Activated CD4-positive, alpha-beta T cell treated with anti-CD3 and anti-CD28 coated beads for 36 hours (primary cell): ENCODE measurements around the gene ARHGAP6. TPM values are rescaled to one million over a fixed set of nuclear protein-coding genes. Genes with fewer than 3 reads are reported as not detected.
"Not testable (repeated sequence)": the region's sequence is repeated elsewhere in the genome, so short reads cannot be mapped to it uniquely, and the experiment has no call there.

Source experiments
- ATAC-seq: fragments of 200-7000 bp; cut with Tn5 transposase; one replicate; pipeline ENCODE4 v1.10.0; 2021; ENCODE audit warnings: mild to moderate bottlenecking, moderate library complexity
- CTCF ChIA-PET: fragments of 350-600 bp; sonication (Branson Sonifier 250); formaldehyde crosslinking; loops from one replicate; lab custom pipeline; 2021; ENCODE audit warnings: antibody characterized with exemption; lab: Charles Lee
- POLR2A ChIA-PET: fragments of 350-600 bp; sonication (Branson Sonifier 250); formaldehyde crosslinking; loops from one replicate; lab custom pipeline; 2021; ENCODE audit warnings: antibody characterized with exemption, inconsistent platforms; lab: Charles Lee
- DNase-seq: peaks from one replicate; pipeline ENCODE4 v3.0.0-alpha.2; 2020
- H3K27ac Mint-ChIP-seq: one replicate; pipeline ENCODE4 v1.8.0; 2021; ENCODE audit warnings: mixed read lengths
- H3K27me3 Mint-ChIP-seq: one replicate; pipeline ENCODE4 v1.8.0; 2021; ENCODE audit warnings: mixed read lengths
- H3K36me3 Mint-ChIP-seq: one replicate; pipeline ENCODE4 v1.8.0; 2021; ENCODE audit warnings: low read depth, mixed read lengths
- H3K4me1 Mint-ChIP-seq: one replicate; pipeline ENCODE4 v1.8.0; 2021; ENCODE audit warnings: mixed read lengths
- H3K4me3 Mint-ChIP-seq: one replicate; pipeline ENCODE4 v1.8.0; 2021; ENCODE audit warnings: mild to moderate bottlenecking, moderate library complexity, mixed read lengths
- H3K9me3 Mint-ChIP-seq: one replicate; pipeline ENCODE4 v1.8.0; 2021; ENCODE audit warnings: low read depth, mixed read lengths
- intact Hi-C, 2 experiments: fragments of 100-400 bp; cut with DNase I in 1 of 2; cut with micrococcal nuclease in 1 of 2; formaldehyde crosslinking; loops; one replicate each; pipeline versions ENCODE4 v1.14.2 to v1.15.1; 2022 to 2024; cut with DNase I, micrococcal nuclease
- total RNA-seq, 2 experiments: library from RNA; stranded (reverse); gene quantifications; one replicate each; pipeline ENCODE4 v1.2.3, GENCODE V29; 2021

Gene ARHGAP6
- total RNA-seq, 2 experiments from 2014 or later, result not detected

GRCh38 chrX:11499076-11500044 lies 166.4 kb downstream of the ARHGAP6 start:
- Mint-ChIP-seq H3K36me3 (no peaks in the 10 kb centered on the region), H3K9me3 (no peaks in the 10 kb centered on the region), H3K27ac (no peak overlapping the region), H3K27me3 (peaks cover 5% of the 10 kb centered on the region), H3K4me1 (no peaks in the 10 kb centered on the region), H3K4me3 (no peak overlapping the region)
- ATAC-seq (no peak), DNase-seq (no peak)
- CTCF ChIA-PET, result no interaction called here
- POLR2A ChIA-PET, result no interaction called here
- intact Hi-C loops, result no loop called here

- H3K27ac Mint-ChIP-seq, H3K4me3 Mint-ChIP-seq, H3K27me3 Mint-ChIP-seq, H3K9me3 Mint-ChIP-seq, ATAC-seq, DNase-seq, POLR2A ChIA-PET, CTCF ChIA-PET, H3K4me1 Mint-ChIP-seq, intact Hi-C loops, H3K36me3 Mint-ChIP-seq: not testable (repeated sequence)
Observed at GRCh38 chrX:11491375-11491774, 174.3 kb downstream of the ARHGAP6 start.

- DNase-seq (no peak), ATAC-seq (no peak)
- Mint-ChIP-seq H3K9me3 (no peaks in the 10 kb centered on the region), H3K27ac (no peak overlapping the region), H3K36me3 (no peaks in the 10 kb centered on the region), H3K4me3 (no peak overlapping the region), H3K27me3 (peaks cover 5% of the 10 kb centered on the region), H3K4me1 (no peaks in the 10 kb centered on the region)
- POLR2A ChIA-PET, result no interaction called here
- CTCF ChIA-PET, result no interaction called here
- intact Hi-C loops, result no loop called here
Observed at GRCh38 chrX:11484290-11484689, 181.4 kb downstream of the ARHGAP6 start.

- H3K4me1 Mint-ChIP-seq, result no peaks in the 10 kb centered on the region
- no peaks in the 10 kb centered on the region for H3K27me3 Mint-ChIP-seq
- H3K9me3 Mint-ChIP-seq, result no peaks in the 10 kb centered on the region
- no peak overlapping the region for H3K4me3 Mint-ChIP-seq
- intact Hi-C loops, result no loop called here
- ATAC-seq, result no peak
- no peak for DNase-seq
- POLR2A ChIA-PET, result no interaction called here
- H3K36me3 Mint-ChIP-seq, result no peaks in the 10 kb centered on the region
- H3K27ac Mint-ChIP-seq, result no peak overlapping the region
- CTCF ChIA-PET, result no interaction called here
Observed at GRCh38 chrX:11481035-11481434, 184.7 kb downstream of the ARHGAP6 start.

GRCh38 chrX:11480626-11481025 lies 185.1 kb downstream of the ARHGAP6 start:
- Mint-ChIP-seq H3K27ac (no peak overlapping the region), H3K27me3 (no peaks in the 10 kb centered on the region), H3K4me1 (no peaks in the 10 kb centered on the region), H3K36me3 (no peaks in the 10 kb centered on the region), H3K4me3 (no peak overlapping the region), H3K9me3 (no peaks in the 10 kb centered on the region)
- ChIA-PET POLR2A (no interaction called here), CTCF (no interaction called here)
- DNase-seq (no peak), ATAC-seq (no peak)
- intact Hi-C loops, result no loop called here

GRCh38 chrX:11478911-11479310 lies 186.8 kb downstream of the ARHGAP6 start:
- ChIA-PET POLR2A (no interaction called here), CTCF (no interaction called here)
- ATAC-seq, result no peak
- Mint-ChIP-seq H3K4me3 (no peak overlapping the region), H3K36me3 (no peaks in the 10 kb centered on the region), H3K9me3 (no peaks in the 10 kb centered on the region), H3K27ac (no peak overlapping the region), H3K4me1 (no peaks in the 10 kb centered on the region), H3K27me3 (peaks cover 2% of the 10 kb centered on the region)
- intact Hi-C loops, result no loop called here
- DNase-seq, result no peak

GRCh38 chrX:11478026-11478425 lies 187.7 kb downstream of the ARHGAP6 start:
- intact Hi-C loops, result no loop called here

GRCh38 chrX:11474576-11474975 lies 191.1 kb downstream of the ARHGAP6 start:
- CTCF ChIA-PET, result no interaction called here
- intact Hi-C loops, result no loop called here
- DNase-seq, result no peak

More at GRCh38 chrX:11478026-11478425, 187.7 kb downstream of the ARHGAP6 start:
- Mint-ChIP-seq H3K36me3 (no peaks in the 10 kb centered on the region), H3K9me3 (no peaks in the 10 kb centered on the region), H3K27me3 (peaks cover 2% of the 10 kb centered on the region), H3K27ac (no peak overlapping the region), H3K4me3 (no peak overlapping the region), H3K4me1 (no peaks in the 10 kb centered on the region)
- DNase-seq, result no peak
- ChIA-PET POLR2A (no interaction called here), CTCF (interaction anchor here (0.7 kb wide), 1 partner anchor 11 kb away, joined by 3 read pairs; no protein-coding TSS in a partner anchor)
- ATAC-seq, result no peak

GRCh38 chrX:11474021-11474420 lies 191.7 kb downstream of the ARHGAP6 start:
- ChIA-PET POLR2A (no interaction called here), CTCF (no interaction called here)
- ATAC-seq (no peak), DNase-seq (no peak)
- H3K36me3 Mint-ChIP-seq, result no peaks in the 10 kb centered on the region
- H3K4me3 Mint-ChIP-seq, result no peak overlapping the region
- H3K27ac Mint-ChIP-seq, result no peak overlapping the region
- no peaks in the 10 kb centered on the region for H3K9me3 Mint-ChIP-seq
- intact Hi-C loops, result no loop called here
- no peaks in the 10 kb centered on the region for H3K4me1 Mint-ChIP-seq
- H3K27me3 Mint-ChIP-seq, result peaks cover 6% of the 10 kb centered on the region

More at GRCh38 chrX:11474576-11474975, 191.1 kb downstream of the ARHGAP6 start:
- Mint-ChIP-seq H3K27ac (no peak overlapping the region), H3K4me3 (no peak overlapping the region), H3K4me1 (no peaks in the 10 kb centered on the region), H3K9me3 (no peaks in the 10 kb centered on the region), H3K27me3 (peaks cover 6% of the 10 kb centered on the region), H3K36me3 (no peaks in the 10 kb centered on the region)
- POLR2A ChIA-PET, result no interaction called here
- ATAC-seq, result no peak

GRCh38 chrX:11472879-11473278 lies 192.8 kb downstream of the ARHGAP6 start:
- intact Hi-C loops, result no loop called here
- ChIA-PET POLR2A (no interaction called here), CTCF (no interaction called here)
- H3K9me3 Mint-ChIP-seq, result no peaks in the 10 kb centered on the region
- DNase-seq, result no peak
- H3K27me3 Mint-ChIP-seq, result peaks cover 6% of the 10 kb centered on the region
- no peak overlapping the region for H3K4me3 Mint-ChIP-seq
- no peak overlapping the region for H3K27ac Mint-ChIP-seq
- H3K36me3 Mint-ChIP-seq, result no peaks in the 10 kb centered on the region
- no peak for ATAC-seq
- H3K4me1 Mint-ChIP-seq, result no peaks in the 10 kb centered on the region

GRCh38 chrX:11472381-11472780 lies 193.3 kb downstream of the ARHGAP6 start:
- CTCF ChIA-PET, result no interaction called here

GRCh38 chrX:11470250-11470974 lies 195.3 kb downstream of the ARHGAP6 start:
- ChIA-PET POLR2A (no interaction called here), CTCF (no interaction called here)
- no peaks in the 10 kb centered on the region for H3K4me1 Mint-ChIP-seq
- no peaks in the 10 kb centered on the region for H3K36me3 Mint-ChIP-seq
- H3K27me3 Mint-ChIP-seq, result peaks cover 7% of the 10 kb centered on the region
- intact Hi-C loops, result no loop called here
- ATAC-seq, result no peak
- no peaks in the 10 kb centered on the region for H3K9me3 Mint-ChIP-seq
- no peak overlapping the region for H3K4me3 Mint-ChIP-seq
- H3K27ac Mint-ChIP-seq, result no peak overlapping the region
- no peak for DNase-seq

More at GRCh38 chrX:11472381-11472780, 193.3 kb downstream of the ARHGAP6 start:
- POLR2A ChIA-PET, result no interaction called here
- DNase-seq (no peak), ATAC-seq (no peak)
- Mint-ChIP-seq H3K27me3 (peaks cover 6% of the 10 kb centered on the region), H3K4me1 (no peaks in the 10 kb centered on the region), H3K9me3 (no peaks in the 10 kb centered on the region), H3K36me3 (no peaks in the 10 kb centered on the region), H3K4me3 (no peak overlapping the region), H3K27ac (no peak overlapping the region)
- intact Hi-C loops, result no loop called here
